OCI-M1 (cell line): Measurements from ENCODE around the gene TPD52L2.

Experiments
- DNase-seq: peaks from one replicate; lab custom pipeline; 2025; lab: John Stamatoyannopoulos, UW

TPD52L2 gene

DNA sequence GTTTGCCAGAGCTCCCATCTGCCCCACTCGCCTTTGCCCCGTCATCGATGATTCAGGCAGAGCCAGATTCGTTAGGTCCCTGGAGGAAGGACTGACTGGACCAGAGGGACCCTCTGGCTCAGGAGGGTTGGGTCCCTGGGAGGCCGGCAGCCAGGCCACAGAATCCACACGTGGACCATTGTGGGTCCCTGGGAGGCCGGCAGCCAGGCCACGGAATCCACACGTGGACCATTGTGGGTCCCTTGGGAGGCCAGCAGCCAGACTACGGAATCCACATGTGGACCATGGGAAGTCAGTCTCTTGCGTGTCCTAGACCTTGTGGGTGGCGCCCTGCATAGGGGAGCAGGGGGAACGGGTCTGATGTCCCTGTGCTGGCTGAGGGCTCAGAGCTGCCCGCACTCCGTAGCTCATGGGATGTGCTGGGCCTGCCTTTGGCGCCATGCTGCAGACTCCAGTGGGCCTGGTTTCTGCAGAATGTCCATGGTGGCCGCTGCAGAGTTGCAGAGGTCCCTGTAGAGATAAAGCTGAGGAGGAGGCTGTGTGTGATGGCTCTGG, 67.6 kb downstream of the TPD52L2 start:
- no peak for DNase-seq

DNA sequence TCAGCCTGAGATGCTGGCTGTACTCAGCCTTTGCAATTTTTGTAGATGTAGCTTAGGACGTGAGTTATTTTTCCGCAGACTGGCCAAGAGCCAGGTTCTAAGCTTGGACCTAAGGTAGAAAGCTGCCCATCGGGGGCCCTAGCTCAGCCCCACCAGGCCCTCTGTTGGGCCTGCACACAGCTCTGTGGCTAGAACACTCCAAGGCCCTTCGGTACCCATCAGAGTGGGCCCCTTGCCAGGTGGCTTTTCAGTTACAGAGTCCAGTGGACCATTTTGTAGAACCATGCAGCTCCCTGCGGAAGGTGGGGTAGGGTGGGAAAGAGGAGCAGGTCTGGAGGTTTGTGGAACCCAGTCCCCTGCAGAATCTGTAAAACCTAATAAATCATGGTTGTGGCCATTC, 68.6 kb downstream of the TPD52L2 start:
- DNase-seq = no peak

DNA sequence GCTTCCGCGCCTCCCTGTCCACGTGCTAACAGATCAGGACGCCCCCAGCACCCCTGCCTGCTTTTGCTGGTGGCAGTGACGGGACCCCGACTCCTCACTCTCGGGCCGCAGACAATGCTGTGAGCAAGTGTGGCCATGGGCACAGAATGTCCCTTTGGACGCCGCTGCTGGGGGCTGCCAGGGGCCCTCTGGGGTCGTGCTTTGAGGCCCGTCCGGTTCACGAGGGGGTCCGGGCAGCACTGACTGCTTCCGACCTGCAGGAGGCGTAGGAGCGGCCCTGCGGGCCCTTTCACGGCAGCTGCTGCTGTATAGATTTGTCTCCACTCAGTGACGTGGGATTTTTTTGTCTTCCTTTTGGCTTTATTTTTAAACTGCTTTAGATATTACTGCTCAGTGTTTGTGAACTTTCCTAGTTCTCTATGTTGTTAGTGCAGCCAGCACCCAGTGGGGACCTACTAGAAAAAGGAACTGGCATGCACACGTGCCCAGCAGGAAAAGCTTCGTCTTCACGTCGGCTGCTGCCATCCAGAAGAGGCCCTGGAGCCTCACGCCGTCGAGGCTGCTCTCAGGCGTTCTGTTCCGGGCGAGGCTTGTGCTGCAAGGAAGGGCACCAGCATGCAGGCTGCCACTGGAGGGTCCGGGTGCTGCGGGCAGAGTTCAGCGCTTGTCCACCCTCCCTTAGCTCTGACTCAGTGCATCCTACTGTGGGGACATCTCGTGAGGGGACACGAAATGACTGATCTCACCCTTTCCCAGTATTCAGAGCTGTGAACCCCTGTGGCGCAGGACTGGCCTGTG, 69.4 kb downstream of the TPD52L2 start:
- DNase-seq = no peak

DNA sequence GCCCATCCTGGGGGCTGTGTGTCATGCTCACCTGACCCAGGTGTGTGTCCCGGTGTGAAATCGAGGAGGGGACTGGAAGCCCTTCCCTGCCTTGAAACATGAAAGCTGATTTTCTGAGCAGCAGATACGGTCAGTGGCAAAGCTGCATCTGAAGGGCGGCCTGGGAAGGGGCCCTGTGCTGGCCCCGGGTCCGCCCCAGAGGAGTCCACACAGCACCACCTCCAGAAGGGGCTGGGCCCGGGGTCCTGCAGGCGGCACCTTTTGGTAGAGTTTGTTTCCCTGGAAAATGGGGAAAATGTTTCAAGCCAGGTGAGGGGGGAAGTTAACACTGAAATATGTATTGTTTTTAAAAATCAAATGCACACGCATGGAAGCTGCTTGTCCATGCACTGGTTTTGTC, 70.4 kb downstream of the TPD52L2 start:
- DNase-seq = no peak

DNA sequence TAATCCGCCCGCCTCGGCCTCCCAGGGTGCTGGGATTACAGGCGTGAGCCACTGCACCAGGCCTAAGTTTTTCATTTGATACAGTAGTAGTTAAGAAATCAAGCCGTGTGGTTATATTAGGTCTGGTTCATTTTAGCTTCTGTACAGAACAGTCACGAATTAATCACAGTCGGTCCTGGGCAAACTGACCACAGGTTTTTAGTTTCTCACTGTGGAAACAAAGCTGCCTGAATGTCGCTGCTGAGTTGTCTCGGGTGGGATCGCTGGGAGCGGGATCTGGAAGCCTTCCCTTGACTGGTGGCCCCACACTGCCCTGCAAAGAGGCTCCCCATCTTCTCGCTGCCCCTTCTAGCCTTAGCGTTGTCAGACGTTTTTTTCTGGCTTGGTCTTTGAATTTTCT, 72.5 kb downstream of the TPD52L2 start:
- no peak for DNase-seq

DNA sequence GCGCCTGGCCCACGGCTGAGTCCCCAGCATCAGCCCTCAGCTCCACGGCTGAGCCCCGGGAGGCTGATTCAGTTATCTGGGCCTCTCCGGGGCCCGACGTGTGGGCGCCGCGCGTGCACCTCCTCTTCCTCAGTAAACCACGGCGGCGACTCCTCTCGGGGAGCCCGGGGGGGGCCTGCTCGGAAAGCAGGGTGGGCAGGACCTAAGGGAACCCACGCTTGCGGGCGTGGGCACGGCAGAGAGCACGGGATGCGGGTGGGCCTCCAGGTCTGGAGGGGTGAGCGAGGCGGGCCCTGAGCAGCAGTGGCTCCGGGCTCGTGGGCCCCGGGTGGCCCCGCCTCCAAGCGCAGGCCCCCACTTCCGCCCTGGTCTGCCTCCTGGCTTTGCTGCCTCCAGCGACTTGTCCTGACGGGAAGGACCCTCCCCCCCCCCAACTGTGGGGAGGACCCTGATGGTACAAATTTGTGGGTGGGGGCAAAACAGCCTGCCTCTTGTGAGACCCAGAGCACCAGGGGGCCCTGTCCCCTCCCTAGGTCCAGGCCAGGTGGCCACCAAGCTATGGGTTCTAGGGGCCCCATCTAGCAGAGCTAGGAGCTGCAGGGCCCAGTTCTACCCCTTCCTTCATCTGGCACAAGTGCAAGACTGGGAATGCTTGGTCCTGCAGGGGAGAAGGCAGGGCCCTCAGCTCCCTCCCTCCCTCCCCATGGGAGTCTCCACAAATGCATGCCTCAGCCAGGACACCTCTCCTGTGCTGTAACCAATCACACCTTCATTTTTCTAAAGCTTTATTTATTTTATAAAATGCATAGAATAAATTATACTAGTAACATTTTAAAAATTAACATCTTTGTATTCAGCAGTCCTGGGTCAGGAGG, 74.2 kb downstream of the TPD52L2 start:
- DNase-seq = no peak

DNA sequence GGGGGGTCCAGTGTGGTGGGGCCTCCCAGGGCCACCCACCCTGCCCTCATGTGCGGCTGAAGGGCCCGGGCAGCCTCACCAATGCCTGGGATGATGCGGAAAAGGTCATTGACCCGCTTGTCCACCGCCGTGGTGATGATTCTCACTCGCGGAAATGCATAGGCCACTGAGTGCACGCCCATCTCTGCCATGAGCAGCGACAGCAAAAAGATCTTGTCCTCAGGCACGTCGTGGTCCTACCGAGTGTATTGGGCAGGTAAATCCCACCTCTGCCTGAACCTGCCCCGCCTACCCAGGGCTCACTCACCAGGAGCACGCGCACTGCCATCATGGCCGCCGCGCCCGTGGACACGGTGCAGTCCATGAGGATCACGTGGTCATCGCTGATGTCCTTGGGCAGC, 75.0 kb downstream of the TPD52L2 start:
- DNase-seq = no peak

DNA sequence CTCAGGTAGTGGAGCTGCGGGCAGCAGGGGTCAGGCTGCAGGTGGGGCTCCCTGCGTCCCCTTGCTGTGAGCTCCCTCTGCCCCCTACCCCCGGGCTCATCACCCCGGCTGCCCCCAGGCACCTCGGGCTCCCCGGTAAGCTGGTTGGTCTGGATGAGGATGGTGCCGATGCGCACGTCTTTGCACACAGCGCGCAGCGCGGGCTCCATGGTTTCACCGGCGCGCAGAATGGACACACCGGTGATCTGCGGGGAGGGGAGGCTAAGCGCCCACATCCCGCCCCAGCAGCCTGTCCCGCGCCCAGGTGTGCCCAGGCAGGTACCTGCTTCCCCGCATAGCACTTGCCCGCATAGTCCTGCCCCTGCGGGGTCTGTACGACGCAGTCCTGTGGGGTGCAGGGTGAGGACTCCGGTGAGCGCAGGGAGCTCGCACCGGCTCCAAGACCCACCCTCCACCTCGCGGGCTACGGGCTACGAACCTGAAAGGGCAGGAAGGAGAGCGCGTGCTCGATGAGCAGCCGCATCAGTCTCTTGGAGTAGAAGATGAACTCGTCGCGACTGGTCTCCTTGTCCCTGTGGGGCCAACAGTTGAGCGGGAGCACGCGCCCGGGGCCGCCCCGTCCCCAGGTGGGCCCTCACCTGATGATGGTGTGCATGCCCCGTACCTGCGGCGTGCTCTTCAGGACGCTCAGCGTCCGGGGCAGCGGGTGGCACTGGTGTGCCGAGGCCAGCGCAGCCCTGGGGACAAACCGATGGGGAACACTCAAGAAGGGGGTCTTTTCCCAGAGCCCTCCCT, 75.6 kb downstream of the TPD52L2 start:
- no peak for DNase-seq
